Type B pancreatic cell (in vitro differentiated cells): ENCODE data around the gene PYDC1. TPM values are rescaled to one million over a fixed set of nuclear protein-coding genes. Genes with fewer than 3 reads are reported as not detected.
A peak's percentile ranks its signal among the peaks of the same experiment; 100 is the strongest.

Source experiments
- DNase-seq: peaks from one replicate; pipeline ENCODE4 v3.0.0; 2021; ENCODE audit warnings: mixed read lengths; ENCODE audit not compliant: unreplicated experiment; ENCODE audit errors: extremely low spot score
- H3K27ac Mint-ChIP-seq: 2 replicates; pipeline ENCODE4 v1.8.0; 2021; ENCODE audit warnings: mild to moderate bottlenecking, mixed read lengths
- H3K27me3 Mint-ChIP-seq: 2 replicates; pipeline ENCODE4 v1.8.0; 2021; ENCODE audit warnings: mixed read lengths
- H3K36me3 Mint-ChIP-seq: 2 replicates; pipeline ENCODE4 v1.8.0; 2021; ENCODE audit warnings: mixed read lengths
- H3K4me1 Mint-ChIP-seq: one replicate; pipeline ENCODE4 v1.8.0; 2021; ENCODE audit warnings: mixed read lengths; ENCODE audit not compliant: unreplicated experiment
- H3K4me3 Mint-ChIP-seq: 2 replicates; pipeline ENCODE4 v1.8.0; 2021; ENCODE audit warnings: mild to moderate bottlenecking, mixed read lengths
- H3K9me3 Mint-ChIP-seq: 2 replicates; pipeline ENCODE4 v1.8.0; 2021; ENCODE audit warnings: mixed read lengths
- long read RNA-seq: library from polyadenylated mRNA; unstranded; transcript quantifications from one replicate; pipeline ENCODE4 v2.0.0, GENCODE V29; 2020
- total RNA-seq: library from RNA; stranded (reverse); gene quantifications from 2 replicates; pipeline ENCODE4 v1.2.1, GENCODE V29; 2021; ENCODE audit warnings: low replicate concordance
- TF ChIP-seq, protein P1 (sequence below): fragments of 200-600 bp; sonication (generic); conservative IDR thresholded peaks from 2 replicates; pipeline ENCODE4 v1.5.0; 2021; ENCODE audit warnings: antibody characterized with exemption, mild to moderate bottlenecking

The PYDC1 gene
- total RNA-seq, result not detected in 2 replicates
- long read RNA-seq, result 0 reads

GRCh38 chr16:31216422-31217135 is at the start of gene PYDC1:
PYDC1 (minus strand) TSS chr16:31217135; CDS start chr16:31217028, 107 bp downstream.
- Mint-ChIP-seq H3K27ac (no peak within 1 kb of the TSS), H3K9me3 (no peaks in the 10 kb centered on the region), H3K4me3 (peak within 1 kb of the TSS; percentile 80), H3K36me3 (no peaks in the 10 kb centered on the region), H3K27me3 (peaks cover 88% of the 10 kb centered on the region), H3K4me1 (peaks cover 3% of the 10 kb centered on the region)
- TF ChIP-seq, protein P1, sequence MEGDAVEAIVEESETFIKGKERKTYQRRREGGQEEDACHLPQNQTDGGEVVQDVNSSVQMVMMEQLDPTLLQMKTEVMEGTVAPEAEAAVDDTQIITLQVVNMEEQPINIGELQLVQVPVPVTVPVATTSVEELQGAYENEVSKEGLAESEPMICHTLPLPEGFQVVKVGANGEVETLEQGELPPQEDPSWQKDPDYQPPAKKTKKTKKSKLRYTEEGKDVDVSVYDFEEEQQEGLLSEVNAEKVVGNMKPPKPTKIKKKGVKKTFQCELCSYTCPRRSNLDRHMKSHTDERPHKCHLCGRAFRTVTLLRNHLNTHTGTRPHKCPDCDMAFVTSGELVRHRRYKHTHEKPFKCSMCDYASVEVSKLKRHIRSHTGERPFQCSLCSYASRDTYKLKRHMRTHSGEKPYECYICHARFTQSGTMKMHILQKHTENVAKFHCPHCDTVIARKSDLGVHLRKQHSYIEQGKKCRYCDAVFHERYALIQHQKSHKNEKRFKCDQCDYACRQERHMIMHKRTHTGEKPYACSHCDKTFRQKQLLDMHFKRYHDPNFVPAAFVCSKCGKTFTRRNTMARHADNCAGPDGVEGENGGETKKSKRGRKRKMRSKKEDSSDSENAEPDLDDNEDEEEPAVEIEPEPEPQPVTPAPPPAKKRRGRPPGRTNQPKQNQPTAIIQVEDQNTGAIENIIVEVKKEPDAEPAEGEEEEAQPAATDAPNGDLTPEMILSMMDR, result no peak
- no peak for DNase-seq

DNA sequence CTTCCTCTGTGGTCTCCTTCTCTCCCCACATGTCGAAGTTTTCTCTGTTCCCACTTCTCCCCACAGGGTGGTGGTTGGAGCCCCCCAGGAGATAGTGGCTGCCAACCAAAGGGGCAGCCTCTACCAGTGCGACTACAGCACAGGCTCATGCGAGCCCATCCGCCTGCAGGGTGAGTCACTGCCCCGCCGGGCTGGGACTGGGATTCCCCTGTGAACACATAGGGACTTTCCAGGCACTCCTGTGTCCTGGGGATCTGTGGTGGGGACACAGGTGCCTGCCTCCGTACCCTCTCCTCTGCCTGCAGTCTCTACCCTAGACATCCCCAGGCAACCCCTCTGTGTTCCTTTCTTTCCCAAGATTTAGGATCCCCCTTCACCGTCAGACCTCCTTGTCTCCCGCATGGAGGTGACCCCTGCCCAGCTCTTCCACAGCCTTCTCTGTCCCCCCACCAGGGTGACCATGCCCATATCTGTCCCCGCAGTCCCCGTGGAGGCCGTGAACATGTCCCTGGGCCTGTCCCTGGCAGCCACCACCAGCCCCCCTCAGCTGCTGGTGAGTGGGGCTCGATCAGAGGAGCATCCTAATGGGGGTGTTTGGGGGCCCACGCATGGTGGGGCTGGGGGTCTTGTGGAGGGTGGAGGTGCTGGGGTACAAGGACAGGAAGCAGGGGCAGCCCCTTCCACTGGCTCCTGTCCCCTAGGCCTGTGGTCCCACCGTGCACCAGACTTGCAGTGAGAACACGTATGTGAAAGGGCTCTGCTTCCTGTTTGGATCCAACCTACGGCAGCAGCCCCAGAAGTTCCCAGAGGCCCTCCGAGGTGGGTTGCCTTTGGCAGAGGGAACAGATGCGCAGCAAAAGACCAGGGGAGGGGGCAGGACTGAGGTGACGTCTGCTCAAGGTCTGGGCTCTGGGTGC is 48.7 kb upstream of the PYDC1 start:
- H3K4me3 Mint-ChIP-seq, result no peak overlapping the region
- peaks cover 41% of the 10 kb centered on the region for H3K27me3 Mint-ChIP-seq
- H3K36me3 Mint-ChIP-seq, result no peaks in the 10 kb centered on the region
- TF ChIP-seq, protein P1, result no peak
- no peak for DNase-seq
- no peak overlapping the region for H3K27ac Mint-ChIP-seq
- H3K9me3 Mint-ChIP-seq, result no peaks in the 10 kb centered on the region
- no peaks in the 10 kb centered on the region for H3K4me1 Mint-ChIP-seq

DNA sequence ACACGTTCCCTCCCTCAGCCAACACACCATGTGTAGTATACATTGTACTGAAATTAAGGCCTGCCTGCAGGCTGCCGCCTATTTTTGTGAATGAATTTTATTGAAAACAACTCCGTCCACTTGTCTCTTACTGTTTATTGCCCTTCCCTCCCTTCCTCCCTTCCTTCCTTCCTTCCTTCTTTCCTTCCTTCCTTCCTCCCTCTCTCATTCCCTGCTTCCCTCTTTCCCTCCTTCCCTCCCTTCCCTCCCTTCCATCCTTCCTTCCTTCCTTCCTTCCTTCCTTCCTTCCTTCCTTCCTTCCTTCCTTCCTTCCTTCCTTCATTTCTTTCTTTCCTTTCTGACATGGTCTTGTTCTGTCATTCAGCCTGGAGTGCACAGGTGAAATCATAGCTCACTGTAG is 45.1 kb upstream of the PYDC1 start:
- H3K9me3 Mint-ChIP-seq, result no peaks in the 10 kb centered on the region
- H3K27ac Mint-ChIP-seq, result no peak overlapping the region

DNA sequence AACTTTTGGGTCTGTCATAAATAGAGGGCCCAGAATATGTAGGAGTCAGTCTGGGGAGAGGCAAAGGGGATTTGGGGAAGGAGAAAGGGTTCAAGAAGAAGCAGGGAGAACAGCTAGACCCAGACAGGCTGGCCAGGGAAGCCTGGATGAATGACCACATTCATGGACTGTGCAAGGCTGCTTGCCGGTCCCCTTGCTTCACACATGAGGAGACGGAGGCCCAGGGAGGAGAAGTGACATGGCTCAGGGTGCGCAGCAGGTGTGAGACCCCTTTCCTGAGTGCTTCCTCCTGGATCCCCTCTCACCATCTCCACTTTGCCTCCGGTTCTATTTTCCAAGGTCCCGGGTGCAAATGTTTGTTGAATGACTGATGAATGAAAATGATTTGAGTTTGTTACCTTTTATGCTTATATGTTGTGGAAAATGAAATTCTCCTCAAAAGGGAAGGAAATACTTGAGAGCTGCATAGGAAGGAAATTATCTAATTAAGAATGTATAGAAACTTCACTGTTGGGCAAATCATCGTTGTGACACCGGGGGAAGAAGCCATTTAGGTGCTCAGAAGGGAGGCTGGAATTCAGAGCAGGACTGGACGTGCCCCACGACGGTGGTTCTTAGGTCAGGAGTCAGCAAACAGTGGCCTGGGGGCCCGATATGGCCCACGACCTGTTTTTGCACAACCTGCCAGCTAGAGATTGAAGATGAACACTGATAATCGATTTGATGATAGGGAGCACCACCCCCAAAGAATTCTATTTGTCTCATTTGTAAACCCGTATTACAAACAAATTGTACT is 43.4 kb upstream of the PYDC1 start:
- no peaks in the 10 kb centered on the region for H3K4me1 Mint-ChIP-seq
- no peaks in the 10 kb centered on the region for H3K36me3 Mint-ChIP-seq
- H3K27ac Mint-ChIP-seq, result no peak overlapping the region
- H3K9me3 Mint-ChIP-seq, result no peaks in the 10 kb centered on the region
- H3K27me3 Mint-ChIP-seq, result peaks cover 23% of the 10 kb centered on the region
- no peak overlapping the region for H3K4me3 Mint-ChIP-seq
- DNase-seq, result no peak
- TF ChIP-seq, protein P1, result no peak

More for the DNA sequence above, 45.1 kb upstream of the PYDC1 start:
- Mint-ChIP-seq H3K4me1 (no peaks in the 10 kb centered on the region), H3K4me3 (no peak overlapping the region), H3K36me3 (no peaks in the 10 kb centered on the region), H3K27me3 (peaks cover 22% of the 10 kb centered on the region)
- TF ChIP-seq, protein P1, result no peak
- DNase-seq, result no peak

DNA sequence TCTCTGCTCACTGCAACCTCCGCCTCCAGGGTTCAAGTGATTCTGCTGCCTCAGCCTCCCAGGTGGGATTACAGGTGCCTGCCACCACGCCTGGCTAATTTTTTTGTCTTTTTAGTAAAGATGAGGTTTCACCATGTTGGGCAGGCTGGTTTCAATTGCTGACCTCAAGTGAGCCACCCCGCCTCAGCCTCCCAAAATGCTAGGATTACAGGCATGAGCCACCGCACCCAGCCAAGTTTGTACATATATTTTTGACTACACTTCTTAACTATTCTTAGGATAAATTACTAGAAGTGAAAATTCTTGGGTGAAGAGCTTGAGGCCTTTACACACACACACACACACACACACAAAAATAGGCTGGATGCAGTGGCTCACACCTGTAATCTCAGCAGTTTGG is 41.4 kb upstream of the PYDC1 start:
- H3K4me1 Mint-ChIP-seq, result no peaks in the 10 kb centered on the region
- no peaks in the 10 kb centered on the region for H3K36me3 Mint-ChIP-seq

More for the DNA sequence above, 41.4 kb upstream of the PYDC1 start:
- Mint-ChIP-seq H3K4me3 (no peak overlapping the region), H3K9me3 (no peaks in the 10 kb centered on the region), H3K27ac (no peak overlapping the region), H3K27me3 (peaks cover 29% of the 10 kb centered on the region)
- DNase-seq, result no peak
- TF ChIP-seq, protein P1, result no peak
